ENCODE data around the gene SAXO1. TPM values are rescaled to one million over a fixed set of nuclear protein-coding genes. Genes with fewer than 3 reads are reported as not detected.
"Not testable (repeated sequence)": the region's sequence is repeated elsewhere in the genome, so short reads cannot be mapped to it uniquely, and the experiment has no call there.

SAXO1 gene
- total RNA-seq, 1 donor from 2014 or later = not detected

GRCh38 chr9:19022206-19022605, 10.8 kb downstream of the SAXO1 start:
- peaks cover 7% of the 10 kb centered on the region for H3K4me1 Mint-ChIP-seq (ENCODE audit: unreplicated experiment)
- DNase-seq (ENCODE audit: low spot score) = no peak
- H3K9me3 Mint-ChIP-seq (ENCODE audit: unreplicated experiment) = no peaks in the 10 kb centered on the region
- no peak overlapping the region for H3K27ac Mint-ChIP-seq (ENCODE audit: unreplicated experiment)
- no peak for TF ChIP-seq CTCF (IDR thresholded peaks at IDR 0.05; ENCODE audit: unreplicated experiment)
- H3K36me3 Mint-ChIP-seq (ENCODE audit: low read depth, unreplicated experiment) = no peaks in the 10 kb centered on the region
- H3K4me3 Mint-ChIP-seq (ENCODE audit: unreplicated experiment) = no peak overlapping the region
- peaks cover 2% of the 10 kb centered on the region for H3K27me3 Mint-ChIP-seq (ENCODE audit: unreplicated experiment)

- H3K4me3 Mint-ChIP-seq (ENCODE audit: unreplicated experiment); H3K4me1 Mint-ChIP-seq (ENCODE audit: unreplicated experiment); DNase-seq (ENCODE audit: low spot score); H3K27me3 Mint-ChIP-seq (ENCODE audit: unreplicated experiment); H3K27ac Mint-ChIP-seq (ENCODE audit: unreplicated experiment); H3K36me3 Mint-ChIP-seq (ENCODE audit: low read depth, unreplicated experiment); H3K9me3 Mint-ChIP-seq (ENCODE audit: unreplicated experiment): not testable (repeated sequence)
These were observed 11.4 kb downstream of the SAXO1 start for GRCh38 chr9:19021649-19022048.

GRCh38 chr9:19020886-19021455, 12.0 kb downstream of the SAXO1 start:
- Mint-ChIP-seq H3K27me3 (ENCODE audit: unreplicated experiment) (peaks cover 2% of the 10 kb centered on the region), H3K27ac (ENCODE audit: unreplicated experiment) (no peak overlapping the region), H3K9me3 (ENCODE audit: unreplicated experiment) (no peaks in the 10 kb centered on the region), H3K4me1 (ENCODE audit: unreplicated experiment) (peaks cover 7% of the 10 kb centered on the region), H3K4me3 (ENCODE audit: unreplicated experiment) (no peak overlapping the region), H3K36me3 (ENCODE audit: low read depth, unreplicated experiment) (no peaks in the 10 kb centered on the region)
- no peak for DNase-seq (ENCODE audit: low spot score)
- TF ChIP-seq CTCF (IDR thresholded peaks at IDR 0.05; ENCODE audit: unreplicated experiment) = no peak

GRCh38 chr9:19018201-19018600, 14.8 kb downstream of the SAXO1 start:
- Mint-ChIP-seq H3K4me3 (ENCODE audit: unreplicated experiment) (no peak overlapping the region), H3K27me3 (ENCODE audit: unreplicated experiment) (peaks cover 1% of the 10 kb centered on the region), H3K9me3 (ENCODE audit: unreplicated experiment) (no peaks in the 10 kb centered on the region), H3K27ac (ENCODE audit: unreplicated experiment) (no peak overlapping the region), H3K4me1 (ENCODE audit: unreplicated experiment) (peaks cover under 1% of the 10 kb centered on the region), H3K36me3 (ENCODE audit: low read depth, unreplicated experiment) (no peaks in the 10 kb centered on the region)
- DNase-seq (ENCODE audit: low spot score) = no peak
- no peak for TF ChIP-seq CTCF (IDR thresholded peaks at IDR 0.05; ENCODE audit: unreplicated experiment)

- H3K4me3 Mint-ChIP-seq (ENCODE audit: unreplicated experiment) = no peak overlapping the region
- TF ChIP-seq CTCF (IDR thresholded peaks at IDR 0.05; ENCODE audit: unreplicated experiment) = no peak
- no peak for DNase-seq (ENCODE audit: low spot score)
- no peaks in the 10 kb centered on the region for H3K9me3 Mint-ChIP-seq (ENCODE audit: unreplicated experiment)
- no peaks in the 10 kb centered on the region for H3K36me3 Mint-ChIP-seq (ENCODE audit: low read depth, unreplicated experiment)
- peaks cover 5% of the 10 kb centered on the region for H3K27me3 Mint-ChIP-seq (ENCODE audit: unreplicated experiment)
- no peak overlapping the region for H3K27ac Mint-ChIP-seq (ENCODE audit: unreplicated experiment)
- H3K4me1 Mint-ChIP-seq (ENCODE audit: unreplicated experiment) = peaks cover 3% of the 10 kb centered on the region
These were observed 23.5 kb downstream of the SAXO1 start for GRCh38 chr9:19009391-19009965.

Data from endothelial cell (in vitro differentiated cells).